Sciatic nerve (tissue), 2 donors: Measurements from ENCODE around the gene AGBL4. TPM values are rescaled to one million over a fixed set of nuclear protein-coding genes. Genes with fewer than 3 reads are reported as not detected.

Source experiments
- ATAC-seq: fragments of 200-7000 bp; cut with Tn5 transposase; one replicate; pipeline ENCODE4 v1.9.1; 2020; ENCODE audit warnings: mild to moderate bottlenecking, moderate library complexity
- DNase-seq: peaks from one replicate; pipeline ENCODE4 v3.0.0-alpha.2; 2020; ENCODE audit warnings: low spot score
- intact Hi-C: fragments of 100-400 bp; cut with DNase I; formaldehyde crosslinking; loops from one replicate; pipeline ENCODE4 v1.14.2; 2022
- total RNA-seq: library from RNA; stranded (reverse); fragmentation: NEBNext Ultra II Directional; extraction: Animal tissue kit (Norgen Biotek cat#: 25700); gene quantifications from one replicate; pipeline ENCODE4 v1.2.1, GENCODE V29; 2021
- donor health status: DM: no; HTN: no; CAD: no.
- donor health status: DM: no; HTN: no; CAD: no.

The AGBL4 gene
- total RNA-seq, 1 donor from 2014 or later, result 1.3 TPM

GRCh38 chr1:48738356-48738755 lies 1285.4 kb downstream of the AGBL4 start:
- ATAC-seq, result no peak
- intact Hi-C loops, result no loop called here
- DNase-seq, result no peak

- ATAC-seq (no peak), DNase-seq (no peak)
- intact Hi-C loops, result no loop called here
These were observed 1288.0 kb downstream of the AGBL4 start for GRCh38 chr1:48735796-48736195.

GRCh38 chr1:48730164-48730910 lies 1293.4 kb downstream of the AGBL4 start:
- DNase-seq (no peak), ATAC-seq (no peak)
- intact Hi-C loops, result no loop called here

- intact Hi-C loops, result no loop called here
- ATAC-seq, result no peak
These were observed 1295.2 kb downstream of the AGBL4 start for GRCh38 chr1:48728584-48728983.

GRCh38 chr1:48726557-48727215 lies 1297.1 kb downstream of the AGBL4 start:
- ATAC-seq (no peak), DNase-seq (no peak)
- intact Hi-C loops, result no loop called here

More at GRCh38 chr1:48728584-48728983, 1295.2 kb downstream of the AGBL4 start:
- no peak for DNase-seq

- no peak for ATAC-seq
- no peak for DNase-seq
- intact Hi-C loops, result no loop called here
These were observed 1297.6 kb downstream of the AGBL4 start for GRCh38 chr1:48726139-48726538.

GRCh38 chr1:48725341-48726046 lies 1298.3 kb downstream of the AGBL4 start:
- ATAC-seq (no peak), DNase-seq (no peak)
- intact Hi-C loops, result no loop called here

- no peak for DNase-seq
- no peak for ATAC-seq
- intact Hi-C loops, result no loop called here
These were observed 1302.8 kb downstream of the AGBL4 start for GRCh38 chr1:48720929-48721328.

GRCh38 chr1:48718705-48719104 lies 1305.0 kb downstream of the AGBL4 start:
- intact Hi-C loops, result no loop called here

GRCh38 chr1:48718116-48718630 lies 1305.6 kb downstream of the AGBL4 start:
- no peak for DNase-seq
- ATAC-seq, result no peak
- intact Hi-C loops, result no loop called here

More at GRCh38 chr1:48718705-48719104, 1305.0 kb downstream of the AGBL4 start:
- ATAC-seq, result no peak
- DNase-seq, result no peak

- ATAC-seq (no peak), DNase-seq (no peak)
- intact Hi-C loops, result no loop called here
These were observed 1306.7 kb downstream of the AGBL4 start for GRCh38 chr1:48717082-48717481.

- ATAC-seq (no peak), DNase-seq (no peak)
- intact Hi-C loops, result no loop called here
These were observed 1307.8 kb downstream of the AGBL4 start for GRCh38 chr1:48715921-48716320.

- no peak for ATAC-seq
- intact Hi-C loops, result no loop called here
- no peak for DNase-seq
These were observed 1312.8 kb downstream of the AGBL4 start for GRCh38 chr1:48710915-48711314.

GRCh38 chr1:48710318-48710717 lies 1313.4 kb downstream of the AGBL4 start:
- intact Hi-C loops, result no loop called here
- DNase-seq (no peak), ATAC-seq (no peak)

- ATAC-seq (no peak), DNase-seq (no peak)
- intact Hi-C loops, result no loop called here
These were observed 1319.0 kb downstream of the AGBL4 start for GRCh38 chr1:48704736-48705135.

GRCh38 chr1:48701445-48701844 lies 1322.3 kb downstream of the AGBL4 start:
- DNase-seq, result no peak
- intact Hi-C loops, result no loop called here
- ATAC-seq, result no peak

- ATAC-seq (peak; percentile 64), DNase-seq (peak; percentile 83)
- intact Hi-C loops, result loop anchor here (5.0 kb wide), 1 partner anchor 125 kb away; no protein-coding TSS in a partner anchor
These were observed 1326.6 kb downstream of the AGBL4 start for GRCh38 chr1:48697066-48697707.

- no peak for ATAC-seq
- no peak for DNase-seq
- intact Hi-C loops, result loop anchor here (5.0 kb wide), 1 partner anchor 123 kb away; no protein-coding TSS in a partner anchor
These were observed 1328.6 kb downstream of the AGBL4 start for GRCh38 chr1:48695161-48695560.

GRCh38 chr1:48693674-48694320 lies 1330.0 kb downstream of the AGBL4 start:
- DNase-seq, result no peak
- intact Hi-C loops, result no loop called here
- no peak for ATAC-seq
